ENCODE results near the gene CEMIP2.
"Not testable (repeated sequence)": the region's sequence is repeated elsewhere in the genome, so short reads cannot be mapped to it uniquely, and the experiment has no call there.

The CEMIP2 gene

GRCh38 chr9:71675105-71675856, 93.0 kb downstream of the CEMIP2 start:
- DNase-seq: no peak

DNA sequence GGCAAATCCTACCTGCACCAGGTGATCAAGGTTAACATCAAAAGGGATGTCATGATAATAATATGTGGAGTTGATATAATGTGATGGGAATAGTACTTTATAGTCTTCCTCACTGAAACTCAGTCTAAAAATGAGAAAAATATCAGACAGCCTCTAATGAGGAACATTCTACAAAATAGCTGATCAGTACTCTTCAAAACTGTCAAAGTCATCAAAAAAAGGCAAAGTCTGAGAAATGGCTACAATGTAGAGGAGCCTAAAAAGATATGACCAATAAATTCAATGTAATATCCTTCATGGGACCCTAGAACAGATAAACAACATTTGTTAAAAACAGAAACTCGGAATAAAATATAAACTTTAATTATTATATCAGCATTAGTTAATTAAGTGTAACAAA, 95.7 kb downstream of the CEMIP2 start:
- no peak for DNase-seq

GRCh38 chr9:71671289-71671688, 97.0 kb downstream of the CEMIP2 start:
- DNase-seq: no peak

DNA sequence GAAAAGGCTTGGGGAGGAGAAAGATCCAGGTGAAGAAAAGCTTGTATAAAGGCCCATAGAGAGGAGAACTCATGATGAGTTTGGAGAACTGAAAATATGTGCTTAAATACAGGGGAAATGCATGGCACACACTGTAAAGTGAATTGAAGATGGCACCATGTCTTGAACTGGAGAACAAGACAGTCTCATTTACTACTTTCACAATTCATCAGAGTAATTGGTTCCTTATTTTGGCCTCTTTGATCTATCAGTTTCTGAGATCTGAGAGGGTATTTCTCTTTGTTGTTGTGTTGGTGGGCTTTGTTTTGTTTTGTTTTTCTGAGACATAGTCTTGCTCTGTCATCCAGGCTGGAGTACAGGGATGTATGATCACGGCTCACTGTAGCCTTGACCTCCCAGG, 98.2 kb downstream of the CEMIP2 start:
- DNase-seq: no peak

- no peak for DNase-seq
Measured at GRCh38 chr9:71669284-71669995, 98.9 kb downstream of the CEMIP2 start.

DNA sequence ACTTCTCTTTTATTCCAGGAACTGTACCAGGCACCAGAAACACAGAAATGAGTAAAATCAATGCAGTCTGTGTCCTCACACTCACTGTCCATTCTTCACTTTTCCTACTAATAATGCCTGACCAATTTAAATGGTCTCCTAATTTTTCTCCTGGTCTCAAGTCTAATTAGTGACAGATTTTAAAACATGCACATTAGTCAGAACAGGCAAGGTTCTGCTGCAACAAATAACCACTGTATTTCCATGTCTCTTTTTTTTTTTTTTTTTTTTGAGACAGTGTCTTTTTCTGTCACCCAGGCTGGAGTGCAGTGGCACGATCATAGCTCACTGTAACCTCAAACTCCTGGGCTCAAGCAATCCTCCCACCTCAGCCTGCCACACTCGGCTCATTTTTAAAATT, 99.6 kb downstream of the CEMIP2 start:
- no peak for DNase-seq

- no peak for DNase-seq
Measured at GRCh38 chr9:71665247-71665646, 103.1 kb downstream of the CEMIP2 start.

DNA sequence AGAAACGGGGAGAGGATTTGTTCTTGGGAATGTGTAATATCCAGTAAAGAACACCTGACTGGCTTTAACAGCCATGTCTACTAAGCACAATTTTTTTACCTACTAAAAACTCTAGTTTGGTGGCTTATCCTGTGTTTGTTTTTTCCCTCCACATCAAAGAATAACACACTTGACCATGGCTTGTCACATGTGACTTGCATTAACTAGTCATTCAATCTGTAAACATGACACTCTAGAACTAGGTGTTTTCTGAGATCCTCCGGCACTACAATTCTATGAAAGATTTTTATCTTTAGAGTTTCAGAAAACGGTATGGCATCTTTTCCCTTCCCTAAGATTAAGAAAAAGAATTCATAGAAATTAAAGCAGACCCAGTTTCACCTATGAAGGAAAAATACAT, 103.7 kb downstream of the CEMIP2 start:
- DNase-seq: no peak

DNA sequence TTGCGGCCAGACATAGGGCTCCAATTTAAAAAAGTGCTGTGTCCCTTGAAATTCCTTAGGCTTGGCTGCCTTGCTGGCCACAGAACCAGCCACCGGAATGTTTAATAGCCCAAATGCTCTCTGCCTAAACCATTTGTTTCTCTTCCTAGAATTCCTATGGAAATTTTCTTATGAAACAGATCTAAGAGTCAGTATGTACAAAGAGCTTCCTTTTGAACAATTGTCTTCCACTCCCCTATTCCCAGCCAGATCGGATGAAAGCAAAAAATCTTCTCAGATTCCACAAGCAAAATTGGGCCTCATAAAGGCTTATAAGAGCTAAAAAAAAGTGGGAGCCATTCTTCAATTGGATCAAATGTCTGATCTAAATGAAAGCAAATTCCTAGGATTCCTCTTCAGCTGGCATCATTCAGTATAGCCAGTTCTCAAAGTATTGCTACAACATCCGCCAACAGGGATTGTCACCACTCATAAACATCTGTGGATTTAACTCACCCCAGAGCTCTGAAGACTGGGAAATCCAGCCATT, 104.3 kb downstream of the CEMIP2 start:
- no peak for DNase-seq

GRCh38 chr9:71663216-71663615, 105.1 kb downstream of the CEMIP2 start:
- DNase-seq: no peak

- no peak for DNase-seq
Measured at GRCh38 chr9:71662082-71662481, 106.2 kb downstream of the CEMIP2 start.

DNA sequence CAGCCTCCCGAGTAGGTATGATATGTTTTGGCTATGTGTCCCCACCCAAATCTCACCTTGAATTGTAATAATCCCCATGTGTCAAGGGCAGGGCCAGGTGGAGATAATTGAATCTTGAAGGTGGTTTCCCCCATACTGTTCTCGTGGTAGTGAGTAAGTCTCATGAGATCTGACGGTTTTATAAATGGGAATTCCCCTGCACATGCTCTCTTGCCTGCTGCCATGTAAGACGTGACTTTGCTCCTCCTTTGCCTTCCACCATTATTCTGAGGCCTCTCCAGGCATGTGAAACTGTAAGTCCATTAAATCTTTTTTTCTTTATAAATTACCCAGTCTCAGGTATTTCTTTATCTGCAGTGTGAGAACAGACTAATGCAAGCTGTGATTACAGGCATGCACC, 111.0 kb downstream of the CEMIP2 start:
- DNase-seq: not testable (repeated sequence)

DNA sequence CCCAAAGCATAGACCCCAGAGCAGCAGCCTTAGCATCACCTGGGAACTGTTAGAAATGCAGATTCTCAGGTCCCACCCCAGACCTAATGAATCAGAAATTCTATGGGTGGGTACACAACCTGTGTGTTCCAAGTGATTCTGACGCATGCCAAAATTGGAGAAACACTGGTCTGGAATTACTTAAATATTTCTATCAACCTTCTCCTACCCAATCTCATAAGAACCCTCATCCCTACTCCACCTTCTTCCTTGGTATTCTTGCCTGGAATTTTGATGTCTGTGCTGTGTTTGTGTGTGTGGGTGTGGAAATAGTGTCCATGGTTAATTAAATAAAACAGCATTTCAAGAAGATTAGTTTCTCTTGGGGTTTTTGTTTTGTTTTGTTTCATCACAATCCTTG, 111.8 kb downstream of the CEMIP2 start:
- DNase-seq: no peak

GRCh38 chr9:71655778-71656177, 112.5 kb downstream of the CEMIP2 start:
- no peak for DNase-seq

DNA sequence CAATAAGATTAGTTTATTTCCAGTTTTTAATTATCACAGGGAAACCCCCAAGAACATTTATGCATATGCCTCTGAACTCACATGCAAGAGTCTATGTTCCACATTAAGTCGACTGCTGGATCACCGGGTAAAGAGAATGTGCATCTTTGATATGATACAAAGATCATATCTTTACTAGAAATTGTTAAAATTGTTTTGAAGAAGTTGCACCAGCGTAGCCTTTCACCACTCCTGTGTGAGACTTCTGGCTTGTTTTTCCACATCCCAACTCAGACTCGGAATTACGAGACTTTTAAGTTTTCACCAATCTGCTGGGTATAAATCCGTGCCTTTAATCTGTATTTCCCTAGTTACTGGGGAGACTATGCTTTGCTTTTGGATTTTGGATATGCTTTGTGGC, 113.2 kb downstream of the CEMIP2 start:
- DNase-seq: no peak

DNA sequence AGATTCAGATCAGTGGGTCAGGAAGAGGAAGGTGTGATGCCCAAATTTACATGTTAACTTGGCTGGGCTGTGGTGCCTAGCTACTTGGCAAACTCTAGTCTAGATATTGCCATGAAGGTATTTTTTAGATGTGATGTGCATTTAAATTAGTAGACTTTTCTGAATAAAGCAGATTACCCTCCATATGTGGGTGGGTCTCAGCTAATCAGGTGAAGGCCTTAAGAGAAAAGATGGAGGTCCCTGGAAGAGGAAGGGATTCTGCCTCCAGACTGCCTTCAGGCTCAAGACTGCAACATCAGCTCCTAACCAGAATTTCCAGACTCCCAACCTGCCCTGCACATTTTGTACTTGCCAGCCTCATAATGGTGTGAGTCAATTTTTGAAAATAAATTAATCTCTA, 115.8 kb downstream of the CEMIP2 start:
- no peak for DNase-seq

DNA sequence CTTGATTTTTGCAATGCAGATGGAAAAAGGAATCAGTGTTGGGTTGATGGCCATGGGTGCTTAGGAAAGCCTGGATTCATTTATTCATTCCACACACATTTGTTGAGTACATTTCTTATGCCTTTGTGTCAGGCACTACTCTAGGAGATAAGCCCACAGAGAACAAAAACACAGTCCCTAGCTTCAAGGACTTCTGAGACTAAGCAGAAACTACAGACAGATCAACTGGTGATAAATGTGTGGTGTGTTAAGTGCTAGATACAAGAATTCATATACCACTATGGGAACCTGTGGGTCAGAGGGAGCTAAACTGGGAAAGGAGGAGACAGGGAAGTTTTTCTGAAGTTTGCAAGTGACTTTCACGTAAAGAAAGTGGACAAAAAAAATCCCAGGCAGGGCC, 119.9 kb downstream of the CEMIP2 start:
- no peak for DNase-seq

- no peak for DNase-seq
Measured at GRCh38 chr9:71647094-71647591, 121.2 kb downstream of the CEMIP2 start.

DNA sequence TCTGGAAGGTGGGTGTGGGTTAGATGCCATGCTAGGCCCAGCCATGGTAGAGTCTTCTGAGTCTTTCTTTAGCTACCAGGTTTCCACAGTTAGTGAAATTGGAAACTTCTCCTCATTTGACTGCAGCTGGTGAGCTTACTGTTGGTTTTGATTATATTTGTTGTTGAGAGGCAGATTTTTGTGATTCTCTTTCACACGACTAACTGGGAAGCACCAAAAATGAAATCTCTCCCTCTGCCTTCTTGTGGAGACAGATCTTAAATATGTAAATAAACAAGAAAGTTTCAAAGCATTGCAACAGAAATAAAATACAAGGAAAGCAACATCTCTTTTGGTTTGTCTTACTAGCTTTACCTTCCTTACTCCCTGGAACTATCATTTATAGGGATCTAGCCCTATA, 122.2 kb downstream of the CEMIP2 start:
- no peak for DNase-seq

DNA sequence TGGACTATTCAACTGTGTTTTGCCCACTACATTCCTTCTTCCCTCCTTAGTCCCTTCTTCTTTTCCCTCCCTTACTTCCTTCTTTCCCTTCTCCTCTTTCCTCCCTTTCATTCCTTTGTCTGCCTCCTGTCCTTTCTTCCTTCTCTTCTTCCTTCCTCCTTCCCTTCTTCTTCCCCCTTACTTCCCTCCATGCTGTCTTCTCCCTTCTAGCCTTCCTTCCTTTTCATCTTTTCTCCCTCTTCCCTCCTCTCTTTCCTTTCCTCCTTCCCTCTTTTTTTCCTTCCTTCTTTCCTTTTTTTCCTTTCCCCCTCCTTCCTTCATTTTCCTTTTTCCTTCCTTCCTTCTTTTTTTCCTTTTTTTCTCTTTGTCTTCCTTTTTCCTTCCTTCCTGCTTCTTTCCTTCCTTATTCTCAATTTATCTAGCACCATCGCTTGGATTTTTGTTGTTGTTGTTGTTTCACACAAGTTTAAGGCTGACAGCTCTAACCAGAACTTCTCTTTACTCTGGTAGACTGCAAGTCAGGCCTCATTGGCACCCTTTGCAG, 123.4 kb downstream of the CEMIP2 start:
- no peak for DNase-seq

DNA sequence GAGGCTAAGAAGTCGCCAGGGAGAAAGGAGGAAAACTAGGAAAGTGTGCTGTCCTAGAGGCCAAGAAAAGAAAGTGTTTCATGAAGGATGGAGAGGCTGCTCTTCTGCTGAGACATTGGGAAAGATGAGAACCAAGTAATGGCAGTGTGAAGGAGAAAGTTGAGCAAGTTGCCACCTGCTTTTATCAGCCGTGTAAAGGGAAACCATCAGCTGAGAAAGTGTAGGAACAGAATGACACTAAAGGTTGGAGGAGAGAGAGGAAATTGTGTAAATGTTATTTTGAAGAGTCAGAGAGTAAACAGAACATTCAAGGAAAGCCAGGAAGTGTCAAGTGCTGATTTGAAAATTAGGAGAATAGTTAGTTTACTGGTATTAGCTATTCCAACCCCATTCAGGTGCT, 125.0 kb downstream of the CEMIP2 start:
- DNase-seq: no peak

DNA sequence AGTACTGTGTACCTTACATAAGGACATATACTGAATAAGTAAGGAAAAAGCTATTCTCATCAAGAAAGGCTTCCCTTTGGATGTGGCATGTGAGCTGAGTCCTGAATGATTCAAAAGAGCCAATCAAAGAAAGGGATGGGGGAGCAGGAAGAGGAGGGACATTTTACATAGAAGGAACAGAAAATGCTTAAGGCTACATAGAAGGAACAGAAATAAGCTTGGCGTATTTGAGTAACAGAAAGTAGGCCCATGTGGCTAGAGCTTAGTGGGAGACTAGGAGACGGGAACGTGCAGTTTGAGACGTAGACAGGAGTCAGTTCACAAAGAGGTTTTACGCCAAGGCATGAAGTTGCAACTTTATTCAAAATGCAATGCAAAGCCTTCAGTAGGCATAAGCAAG, 126.3 kb downstream of the CEMIP2 start:
- DNase-seq: no peak

- DNase-seq: no peak
Measured at GRCh38 chr9:71638627-71639026, 129.7 kb downstream of the CEMIP2 start.

DNA sequence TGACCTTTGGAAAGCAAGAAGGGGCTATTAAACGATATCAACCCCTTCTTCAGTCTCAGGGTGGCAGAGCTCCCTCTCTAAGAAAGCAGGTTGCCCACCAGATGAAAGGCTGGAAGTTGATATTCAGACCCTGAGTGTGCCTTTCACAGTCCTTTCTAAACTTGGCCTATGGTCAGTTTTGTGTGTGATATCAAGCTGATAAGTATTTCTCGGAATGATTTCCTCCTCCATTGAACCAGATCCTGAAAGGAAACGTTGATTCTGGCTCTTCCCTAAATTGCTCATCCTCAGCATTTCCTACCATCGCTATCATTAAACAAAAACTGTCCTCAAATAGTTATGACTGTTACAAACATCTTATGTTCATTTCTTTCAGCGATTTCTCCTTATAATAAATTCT, 130.4 kb downstream of the CEMIP2 start:
- DNase-seq: no peak
